ENCODE measurements around the gene UMODL1.

The UMODL1 gene

GRCh38 chr21:42109873-42110525, 38.9 kb downstream of the UMODL1 start:
- TF ChIP-seq EP300 (IDR thresholded peaks at IDR 0.05; ENCODE audit: borderline replicate concordance) = no peak
- TF ChIP-seq USF1 (IDR thresholded peaks at IDR 0.05) = no peak
- no peak for TF ChIP-seq TCF12 (IDR thresholded peaks at IDR 0.05; ENCODE audit: low read depth)
- TF ChIP-seq RAD21 (IDR thresholded peaks at IDR 0.05; ENCODE audit: low read depth) = no peak
- TF ChIP-seq CEBPB (IDR thresholded peaks at IDR 0.05) = no peak
- TF ChIP-seq MAX (IDR thresholded peaks at IDR 0.05) = no peak
- no peak for TF ChIP-seq CREB1 (IDR thresholded peaks at IDR 0.05; ENCODE audit: low read depth)
- TF ChIP-seq YY1 (IDR thresholded peaks at IDR 0.05; ENCODE audit: low read depth) = no peak
- TF ChIP-seq FOXM1 (IDR thresholded peaks at IDR 0.05; ENCODE audit: borderline replicate concordance, low read depth) = no peak
- TF ChIP-seq ZBTB7A (IDR thresholded peaks at IDR 0.05; ENCODE audit: low read depth) = no peak
- no peak for TF ChIP-seq REST (IDR thresholded peaks at IDR 0.05; ENCODE audit: low read depth)
- no peak for TF ChIP-seq TAF1 (IDR thresholded peaks at IDR 0.05; ENCODE audit: low read depth)
- no peak for TF ChIP-seq NFIC (IDR thresholded peaks at IDR 0.05)
- TF ChIP-seq EGR1 (IDR thresholded peaks at IDR 0.05) = no peak
- no peak for TF ChIP-seq TEAD4 (IDR thresholded peaks at IDR 0.05)

- TF ChIP-seq USF1 (IDR thresholded peaks at IDR 0.05) (no peak), TCF12 (IDR thresholded peaks at IDR 0.05; ENCODE audit: low read depth) (no peak), MAX (IDR thresholded peaks at IDR 0.05) (no peak), YY1 (IDR thresholded peaks at IDR 0.05; ENCODE audit: low read depth) (no peak), RAD21 (IDR thresholded peaks at IDR 0.05; ENCODE audit: low read depth) (no peak), TEAD4 (IDR thresholded peaks at IDR 0.05) (no peak), EGR1 (IDR thresholded peaks at IDR 0.05) (no peak), EP300 (IDR thresholded peaks at IDR 0.05; ENCODE audit: borderline replicate concordance) (no peak), FOXM1 (IDR thresholded peaks at IDR 0.05; ENCODE audit: borderline replicate concordance, low read depth) (no peak), NFIC (IDR thresholded peaks at IDR 0.05) (no peak), ZBTB7A (IDR thresholded peaks at IDR 0.05; ENCODE audit: low read depth) (no peak), TAF1 (IDR thresholded peaks at IDR 0.05; ENCODE audit: low read depth) (no peak), REST (IDR thresholded peaks at IDR 0.05; ENCODE audit: low read depth) (no peak), CREB1 (IDR thresholded peaks at IDR 0.05; ENCODE audit: low read depth) (no peak), CEBPB (IDR thresholded peaks at IDR 0.05) (no peak)
Observed at GRCh38 chr21:42110691-42111469, 39.8 kb downstream of the UMODL1 start.

- no peak for TF ChIP-seq EP300 (IDR thresholded peaks at IDR 0.05; ENCODE audit: borderline replicate concordance)
- no peak for TF ChIP-seq YY1 (IDR thresholded peaks at IDR 0.05; ENCODE audit: low read depth)
- TF ChIP-seq TEAD4 (IDR thresholded peaks at IDR 0.05) = no peak
- TF ChIP-seq ZBTB7A (IDR thresholded peaks at IDR 0.05; ENCODE audit: low read depth) = no peak
- no peak for TF ChIP-seq MAX (IDR thresholded peaks at IDR 0.05)
- TF ChIP-seq USF1 (IDR thresholded peaks at IDR 0.05) = no peak
- no peak for TF ChIP-seq TAF1 (IDR thresholded peaks at IDR 0.05; ENCODE audit: low read depth)
- TF ChIP-seq TCF12 (IDR thresholded peaks at IDR 0.05; ENCODE audit: low read depth) = no peak
- TF ChIP-seq CREB1 (IDR thresholded peaks at IDR 0.05; ENCODE audit: low read depth) = no peak
- TF ChIP-seq NFIC (IDR thresholded peaks at IDR 0.05) = no peak
- TF ChIP-seq RAD21 (IDR thresholded peaks at IDR 0.05; ENCODE audit: low read depth) = no peak
- no peak for TF ChIP-seq CEBPB (IDR thresholded peaks at IDR 0.05)
- no peak for TF ChIP-seq FOXM1 (IDR thresholded peaks at IDR 0.05; ENCODE audit: borderline replicate concordance, low read depth)
- TF ChIP-seq EGR1 (IDR thresholded peaks at IDR 0.05) = no peak
- no peak for TF ChIP-seq REST (IDR thresholded peaks at IDR 0.05; ENCODE audit: low read depth)
Observed at GRCh38 chr21:42111470-42111743, 40.3 kb downstream of the UMODL1 start.
